Measurements from ENCODE around the gene DERA. TPM values are rescaled to one million over a fixed set of nuclear protein-coding genes. Genes with fewer than 3 reads are reported as not detected.
A peak's percentile ranks its signal among the peaks of the same experiment; 100 is the strongest.

DERA gene
- total and polyA plus RNA-seq, 2 of the 13 experiments (the other 11 are each of a cell fraction or from before 2014, with no cell fraction given): 24.0 to 51.3 TPM

DNA sequence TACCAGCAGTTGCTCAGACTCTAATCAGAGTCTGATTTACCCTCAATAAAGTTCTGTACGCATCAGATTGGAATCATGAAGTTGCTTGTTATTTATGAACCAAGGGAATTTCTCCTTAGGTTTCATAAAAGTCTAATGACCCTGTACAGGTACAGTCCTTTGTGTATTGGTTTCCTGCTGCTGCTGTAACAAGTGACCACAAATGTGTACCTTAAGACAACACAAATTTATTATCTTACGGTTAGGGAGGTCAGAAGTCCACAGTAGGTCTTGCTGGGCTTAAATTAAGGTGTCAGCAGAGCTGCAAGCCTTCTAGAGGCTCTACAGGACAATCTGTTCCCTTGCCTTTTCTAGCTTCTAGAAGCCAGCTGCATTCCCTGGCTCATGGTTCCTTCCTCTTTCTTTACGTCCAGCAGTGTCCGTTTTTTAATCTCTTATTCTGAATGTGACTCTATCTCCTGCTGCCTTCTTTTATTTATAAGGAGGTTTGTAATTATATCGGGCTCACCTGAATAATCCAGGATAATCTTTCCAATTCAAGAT lies 6.7 kb upstream of the DERA start:
- DNase-seq (ENCODE audit: low spot score) (no peak), ATAC-seq (no peak), FAIRE-seq (no peak)
- Histone ChIP-seq H3K9ac (ENCODE audit: insufficient read depth, low read depth, low read length) (no peak overlapping the region), H3K79me2 (ENCODE audit: insufficient read depth, low read length) (no peaks in the 10 kb centered on the region), H3K4me3 (replicated peaks in 1 of 3; ENCODE audit: insufficient read depth in 1 of 3, low read depth in 2 of 3, low read length in 3 of 3) (no peak overlapping the region), H3K27me3 (ENCODE audit: control insufficient read depth in 1 of 2, insufficient read depth in 2 of 2, low read length in 2 of 2) (no peaks in the 10 kb centered on the region), H3K27ac (ENCODE audit: extremely low read length, insufficient read depth, low read length) (no peak overlapping the region), H3K4me1 (ENCODE audit: insufficient read depth, low read length) (peaks cover 12% of the 10 kb centered on the region), H2AFZ (ENCODE audit: low read length) (no peak overlapping the region), H3K36me3 (replicated peaks in 1 of 2; ENCODE audit: control insufficient read depth in 1 of 2, insufficient read depth in 2 of 2, low read length in 2 of 2) (peaks cover 2 to 22% of the 10 kb centered on the region in 2 experiments; a peak in 3 of 5 replicates), H3K4me2 (ENCODE audit: low read depth, low read length) (no peak overlapping the region), H3K9me3 (ENCODE audit: low read length) (no peaks in the 10 kb centered on the region), H4K20me1 (ENCODE audit: insufficient read depth, low read length) (no peaks in the 10 kb centered on the region)
- CTCF ChIA-PET (ENCODE audit: low intra/inter-chr PET ratio, low total read pairs): no interaction called here
- TF ChIP-seq ZNF660 (CRISPR knock-in tag; IDR thresholded peaks at IDR 0.05; ENCODE audit: borderline replicate concordance, low read depth) (no peak), ZNF12 (CRISPR knock-in tag; IDR thresholded peaks at IDR 0.05) (peak; percentile 96), HOXA3 (CRISPR knock-in tag; IDR thresholded peaks at IDR 0.05) (no peak), RBM22 (optimal IDR thresholded peaks at IDR 0.05; ENCODE audit: low read length) (peak; percentile 88), YEATS2 (CRISPR knock-in tag; IDR thresholded peaks at IDR 0.05; ENCODE audit: borderline replicate concordance) (no peak), DNMT3B (CRISPR knock-in tag; conservative IDR thresholded peaks at IDR 0.05) (no peak), FOSL2 (CRISPR knock-in tag; IDR thresholded peaks at IDR 0.05) (no peak), ZNF10 (CRISPR knock-in tag; IDR thresholded peaks at IDR 0.05; ENCODE audit: borderline replicate concordance, low read depth) (no peak), SAP130 (CRISPR knock-in tag; IDR thresholded peaks at IDR 0.05; ENCODE audit: low read depth) (no peak), ZNF792 (CRISPR knock-in tag; IDR thresholded peaks at IDR 0.05) (no peak), ZC3H13 (CRISPR knock-in tag; IDR thresholded peaks at IDR 0.05) (no peak), MBD4 (IDR thresholded peaks at IDR 0.05; ENCODE audit: borderline replicate concordance, low read length) (0 out of 2 replicates have a peak, but pooled peaks have one; percentile 46), MAFG (CRISPR knock-in tag; IDR thresholded peaks at IDR 0.05) (no peak), ZNF274 (CRISPR knock-in tag; IDR thresholded peaks at IDR 0.05) (no peak)
- TF ChIP-seq, protein P1, sequence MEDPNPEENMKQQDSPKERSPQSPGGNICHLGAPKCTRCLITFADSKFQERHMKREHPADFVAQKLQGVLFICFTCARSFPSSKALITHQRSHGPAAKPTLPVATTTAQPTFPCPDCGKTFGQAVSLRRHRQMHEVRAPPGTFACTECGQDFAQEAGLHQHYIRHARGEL (CRISPR knock-in tag; IDR thresholded peaks at IDR 0.05): no peak
- in situ Hi-C loops (cut with HindIII; ENCODE audit: extremely low pct_ligation_motif_present, low pct_unique_long_range_greater_than_20kb): no loop called here
- POLR2A ChIA-PET: no interaction called here
- intact Hi-C loops (cut with micrococcal nuclease; ENCODE audit: unreplicated experiment): no loop called here
- BruUV-seq (replicated peaks): no TSS peak
- WGBS (ENCODE audit: low lambda C conversion rate): 82% methylated on average over 5 of the region's 5 CpGs

Measured in HepG2 (cell line).